ENCODE data around the gene TREX2. TPM values are rescaled to one million over a fixed set of nuclear protein-coding genes. Genes with fewer than 3 reads are reported as not detected.

The TREX2 gene
- total RNA-seq, 1 experiment from 2014 or later, result 1.1 TPM

GRCh38 chrX:153435845-153436244 is 10.0 kb downstream of the TREX2 start:
- Histone ChIP-seq H3K79me2 (ENCODE audit: insufficient read depth, low read length) (no peaks in the 10 kb centered on the region), H2AK5ac (ENCODE audit: insufficient read length, low read length) (no peak overlapping the region), H3K79me1 (ENCODE audit: insufficient read depth, low read depth, low read length, poor library complexity, severe bottlenecking) (no peaks in the 10 kb centered on the region), H3K9me3 (ENCODE audit: control insufficient read depth, low read depth, low read length) (peaks cover 54% of the 10 kb centered on the region), H2BK15ac (ENCODE audit: low read depth, low read length) (no peak overlapping the region), H3K4me2 (ENCODE audit: insufficient read depth, insufficient read length, low read length) (no peak overlapping the region), H4K5ac (ENCODE audit: insufficient read length, low read depth, low read length) (no peak overlapping the region), H2BK5ac (ENCODE audit: insufficient read length, low read length) (no peak overlapping the region), H3K56ac (ENCODE audit: insufficient read length, low read depth, low read length) (no peak overlapping the region), H3K4ac (ENCODE audit: low read depth, low read length) (no peak overlapping the region), H3K4me1 (ENCODE audit: insufficient read depth, low read length) (no peaks in the 10 kb centered on the region), H3K23ac (ENCODE audit: insufficient read length, low read depth, low read length) (no peak overlapping the region), H3K27ac (ENCODE audit: insufficient read length, low read depth, low read length) (no peak overlapping the region), H2BK20ac (ENCODE audit: low read depth, low read length, poor library complexity, severe bottlenecking) (no peak overlapping the region), H3K9ac (ENCODE audit: extremely low read depth, insufficient read length, low read length) (no peak overlapping the region), H3K18ac (ENCODE audit: insufficient read length, low read depth, low read length) (no peak overlapping the region), H2BK12ac (ENCODE audit: insufficient read length, low read depth, low read length) (no peak overlapping the region), H4K8ac (replicated peaks; ENCODE audit: insufficient read length, low read depth, low read length) (no peak overlapping the region), H3K14ac (ENCODE audit: insufficient read depth, low read length) (no peak overlapping the region), H2AFZ (ENCODE audit: low read length) (no peak overlapping the region), H4K20me1 (ENCODE audit: control insufficient read depth, insufficient read depth, insufficient read length) (no peaks in the 10 kb centered on the region), H3K27me3 (ENCODE audit: insufficient read depth, low read length) (peaks cover 2% of the 10 kb centered on the region; the same call in 1 of the 2 replicates), H3T11ph (ENCODE audit: low read length) (no peak overlapping the region), H3K23me2 (ENCODE audit: insufficient read length, low read depth, low read length, poor library complexity, severe bottlenecking) (no peaks in the 10 kb centered on the region), H4K91ac (ENCODE audit: insufficient read length, low read depth, low read length) (no peak overlapping the region), H2BK120ac (ENCODE audit: low read depth, low read length, poor library complexity, severe bottlenecking) (no peak overlapping the region)
- no peak overlapping the region for H3K4me3 Mint-ChIP-seq
- H3K4me1 Mint-ChIP-seq, result no peaks in the 10 kb centered on the region
- H3K27me3 Mint-ChIP-seq (ENCODE audit: low read depth), result peaks cover 10% of the 10 kb centered on the region
- peaks cover 68 to 87% of the 10 kb centered on the region in 2 experiments for H3K9me3 Mint-ChIP-seq
- no peak for DNase-seq
- peaks cover 0 to 3% (median 0%) of the 10 kb centered on the region in 3 experiments; a peak in 3 of 7 replicates for H3K36me3 Mint-ChIP-seq (ENCODE audit: insufficient read depth in 1 of 3, low read depth in 3 of 3)
- no peak overlapping the region for H3K27ac Mint-ChIP-seq
- no CpG with 5 or more reads among the region's 3 CpGs for WGBS (ENCODE audit: extremely low coverage, insufficient read length, low lambda C conversion rate)
- no peak for TF ChIP-seq CTCF (conservative IDR thresholded peaks at IDR 0.05)

All from H9 (cell line).